Measurements from ENCODE around the gene CNNM1.

Gene CNNM1

GRCh38 chr10:99365311-99365710, 36.2 kb downstream of the CNNM1 start:
- DNase-seq (ENCODE audit: low read depth): no peak
- in situ Hi-C loops (cut with HindIII; ENCODE audit: low sequenced_read_pairs): no loop called here
- H3K4me3 ChIP-seq (ENCODE audit: low read depth, low read length): no peak overlapping the region
- no peak for TF ChIP-seq CTCF (IDR thresholded peaks at IDR 0.05; ENCODE audit: low read depth, low read length, missing control alignments)

GRCh38 chr10:99365736-99366135, 36.6 kb downstream of the CNNM1 start:
- H3K4me3 ChIP-seq (ENCODE audit: low read depth, low read length): no peak overlapping the region
- in situ Hi-C loops (cut with HindIII; ENCODE audit: low sequenced_read_pairs): no loop called here
- TF ChIP-seq CTCF (IDR thresholded peaks at IDR 0.05; ENCODE audit: low read depth, low read length, missing control alignments): no peak
- DNase-seq (ENCODE audit: low read depth): no peak

GRCh38 chr10:99366666-99367065, 37.5 kb downstream of the CNNM1 start:
- in situ Hi-C loops (cut with HindIII; ENCODE audit: low sequenced_read_pairs): no loop called here
- H3K4me3 ChIP-seq (ENCODE audit: low read depth, low read length): no peak overlapping the region
- DNase-seq (ENCODE audit: low read depth): no peak
- no peak for TF ChIP-seq CTCF (IDR thresholded peaks at IDR 0.05; ENCODE audit: low read depth, low read length, missing control alignments)

GRCh38 chr10:99368646-99369045, 39.5 kb downstream of the CNNM1 start:
- no peak for DNase-seq (ENCODE audit: low read depth)
- TF ChIP-seq CTCF (IDR thresholded peaks at IDR 0.05; ENCODE audit: low read depth, low read length, missing control alignments): no peak
- in situ Hi-C loops (cut with HindIII; ENCODE audit: low sequenced_read_pairs): no loop called here

GRCh38 chr10:99369126-99369525, 40.0 kb downstream of the CNNM1 start:
- no peak for TF ChIP-seq CTCF (IDR thresholded peaks at IDR 0.05; ENCODE audit: low read depth, low read length, missing control alignments)
- in situ Hi-C loops (cut with HindIII; ENCODE audit: low sequenced_read_pairs): no loop called here
- H3K4me3 ChIP-seq (ENCODE audit: low read depth, low read length): no peak overlapping the region
- DNase-seq (ENCODE audit: low read depth): no peak

More at GRCh38 chr10:99368646-99369045, 39.5 kb downstream of the CNNM1 start:
- no peak overlapping the region for H3K4me3 ChIP-seq (ENCODE audit: low read depth, low read length)

- no peak for DNase-seq (ENCODE audit: low read depth)
- no peak for TF ChIP-seq CTCF (IDR thresholded peaks at IDR 0.05; ENCODE audit: low read depth, low read length, missing control alignments)
- in situ Hi-C loops (cut with HindIII; ENCODE audit: low sequenced_read_pairs): no loop called here
- H3K4me3 ChIP-seq (ENCODE audit: low read depth, low read length): no peak overlapping the region
These were observed 40.4 kb downstream of the CNNM1 start for GRCh38 chr10:99369551-99369950.

- H3K4me3 ChIP-seq (ENCODE audit: low read depth, low read length): no peak overlapping the region
- DNase-seq (ENCODE audit: low read depth): no peak
- in situ Hi-C loops (cut with HindIII; ENCODE audit: low sequenced_read_pairs): no loop called here
- TF ChIP-seq CTCF (IDR thresholded peaks at IDR 0.05; ENCODE audit: low read depth, low read length, missing control alignments): peak; percentile 49
These were observed 41.8 kb downstream of the CNNM1 start for GRCh38 chr10:99370993-99371392.
